H9 (cell line): ENCODE data around the gene MREG. TPM values are rescaled to one million over a fixed set of nuclear protein-coding genes. Genes with fewer than 3 reads are reported as not detected.

Experiments used
- DNase-seq: peaks from one replicate; pipeline ENCODE4 v3.0.0-alpha.2; 2017
- H2AFZ ChIP-seq: one replicate; pipeline ENCODE4 v1.6.1; 2013; ENCODE audit warnings: mild to moderate bottlenecking, low read length, control low read depth, moderate library complexity
- H2AK5ac ChIP-seq: 2 replicates; pipeline ENCODE4 v1.6.1; 2013; ENCODE audit warnings: low read length, control low read depth, mixed read lengths; ENCODE audit not compliant: insufficient read length
- H2BK120ac ChIP-seq: one replicate; pipeline ENCODE4 v1.6.1; 2013; ENCODE audit warnings: low read depth, mild to moderate bottlenecking, low read length, control low read depth, inconsistent platforms; ENCODE audit not compliant: poor library complexity, severe bottlenecking
- H2BK12ac ChIP-seq: 2 replicates; pipeline ENCODE4 v1.6.1; 2013; ENCODE audit warnings: low read length, control low read depth, mixed read lengths, low read depth; ENCODE audit not compliant: insufficient read length
- H2BK15ac ChIP-seq: 2 replicates; pipeline ENCODE4 v1.6.1; 2013; ENCODE audit warnings: low read depth, low read length, control low read depth
- H2BK20ac ChIP-seq: one replicate; pipeline ENCODE4 v1.6.1; 2013; ENCODE audit warnings: low read depth, mild to moderate bottlenecking, low read length, control low read depth, inconsistent platforms; ENCODE audit not compliant: poor library complexity, severe bottlenecking
- H2BK5ac ChIP-seq: 2 replicates; pipeline ENCODE4 v1.6.1; 2013; ENCODE audit warnings: low read length, control low read depth, mixed read lengths; ENCODE audit not compliant: insufficient read length
- H3K14ac ChIP-seq: 2 replicates; pipeline ENCODE4 v1.6.1; 2013; ENCODE audit warnings: low read length, control low read depth; ENCODE audit not compliant: insufficient read depth
- H3K18ac ChIP-seq: 2 replicates; pipeline ENCODE4 v1.6.1; 2013; ENCODE audit warnings: low read depth, mild to moderate bottlenecking, mixed read lengths, low read length, control low read depth; ENCODE audit not compliant: insufficient read length
- H3K23ac ChIP-seq: 2 replicates; pipeline ENCODE4 v1.6.1; 2013; ENCODE audit warnings: low read length, control low read depth, mixed read lengths, low read depth; ENCODE audit not compliant: insufficient read length
- H3K23me2 ChIP-seq: 2 replicates; pipeline ENCODE4 v1.6.1; 2013; ENCODE audit warnings: low read depth, mild to moderate bottlenecking, mixed read lengths, low read length, control low read depth; ENCODE audit not compliant: insufficient read length, poor library complexity, severe bottlenecking
- H3K27ac ChIP-seq: 2 replicates; pipeline ENCODE4 v1.5.1; 2013; ENCODE audit warnings: low read length, control low read depth, mixed read lengths, low read depth; ENCODE audit not compliant: insufficient read length
- H3K27me3 ChIP-seq: 2 replicates; pipeline ENCODE4 v1.6.1; 2013; ENCODE audit warnings: low read length, control low read depth, inconsistent platforms; ENCODE audit not compliant: insufficient read depth
- H3K4ac ChIP-seq: 2 replicates; pipeline ENCODE4 v1.6.1; 2013; ENCODE audit warnings: low read depth, mild to moderate bottlenecking, control low read depth, inconsistent platforms, low read length, moderate library complexity
- H3K4me1 ChIP-seq: 2 replicates; pipeline ENCODE4 v1.6.1; 2013; ENCODE audit warnings: low read length, control low read depth, inconsistent platforms; ENCODE audit not compliant: insufficient read depth
- H3K4me2 ChIP-seq: 2 replicates; pipeline ENCODE4 v1.6.1; 2013; ENCODE audit warnings: low read length, control low read depth, mixed read lengths; ENCODE audit not compliant: insufficient read length, insufficient read depth
- H3K56ac ChIP-seq: 2 replicates; pipeline ENCODE4 v1.6.1; 2013; ENCODE audit warnings: low read depth, mild to moderate bottlenecking, mixed read lengths, low read length, control low read depth; ENCODE audit not compliant: insufficient read length
- H3K79me1 ChIP-seq: 2 replicates; pipeline ENCODE4 v1.6.1; 2013; ENCODE audit warnings: low read depth, mild to moderate bottlenecking, moderate library complexity, low read length, control low read depth, inconsistent platforms; ENCODE audit not compliant: insufficient read depth, poor library complexity, severe bottlenecking
- H3K79me2 ChIP-seq: 2 replicates; pipeline ENCODE4 v1.6.1; 2013; ENCODE audit warnings: low read length, control low read depth, inconsistent platforms; ENCODE audit not compliant: insufficient read depth
- H3K9ac ChIP-seq: 2 replicates; pipeline ENCODE4 v1.6.1; 2013; ENCODE audit warnings: low read length, control low read depth, mixed read lengths; ENCODE audit not compliant: insufficient read length; ENCODE audit errors: extremely low read depth
- H3K9me3 ChIP-seq: one replicate; pipeline ENCODE4 v1.6.1; 2013; ENCODE audit warnings: low read depth, low read length, inconsistent platforms; ENCODE audit not compliant: control insufficient read depth
- H3T11ph ChIP-seq: one replicate; pipeline ENCODE4 v1.6.1; 2013; ENCODE audit warnings: mild to moderate bottlenecking, low read length, control low read depth, inconsistent platforms
- H4K20me1 ChIP-seq: one replicate; pipeline ENCODE4 v1.6.1; 2013; ENCODE audit not compliant: control insufficient read depth, insufficient read length, insufficient read depth
- H4K5ac ChIP-seq: 2 replicates; pipeline ENCODE4 v1.6.1; 2013; ENCODE audit warnings: low read depth, mild to moderate bottlenecking, mixed read lengths, low read length, control low read depth; ENCODE audit not compliant: insufficient read length
- H4K8ac ChIP-seq: replicated peaks from 2 replicates; pipeline ENCODE4 v1.6.1; 2013; ENCODE audit warnings: low read length, control low read depth, mixed read lengths, low read depth; ENCODE audit not compliant: insufficient read length
- H4K91ac ChIP-seq: 2 replicates; pipeline ENCODE4 v1.6.1; 2013; ENCODE audit warnings: low read depth, mild to moderate bottlenecking, moderate library complexity, mixed read lengths, low read length, control low read depth; ENCODE audit not compliant: insufficient read length
- H3K27ac Mint-ChIP-seq, 3 experiments: 2 replicates in 2 of 3; 3 replicates in 1 of 3; pipeline ENCODE4 v1.8.0; 2020 to 2021; ENCODE audit warnings: mixed read lengths in 3 of 3, mild to moderate bottlenecking in 1 of 3, moderate library complexity in 1 of 3
- H3K27me3 Mint-ChIP-seq: 2 replicates; pipeline ENCODE4 v1.8.0; 2021; ENCODE audit warnings: low read depth, mild to moderate bottlenecking, moderate library complexity, mixed read lengths
- H3K36me3 Mint-ChIP-seq, 3 experiments: 2 replicates in 2 of 3; 3 replicates in 1 of 3; pipeline ENCODE4 v1.8.0; 2020 to 2021; ENCODE audit warnings: low read depth in 3 of 3, mixed read lengths in 3 of 3; ENCODE audit not compliant: insufficient read depth in 1 of 3
- H3K4me1 Mint-ChIP-seq, 2 experiments: 2 replicates each; pipeline ENCODE4 v1.8.0; 2020; ENCODE audit warnings: mixed read lengths in 2 of 2
- H3K4me3 Mint-ChIP-seq, 2 experiments: 2 replicates in 1 of 2; 3 replicates in 1 of 2; pipeline ENCODE4 v1.8.0; 2020 to 2021; ENCODE audit warnings: mild to moderate bottlenecking in 2 of 2, mixed read lengths in 2 of 2, moderate library complexity in 1 of 2
- H3K9me3 Mint-ChIP-seq, 2 experiments: 2 replicates in 1 of 2; 3 replicates in 1 of 2; pipeline ENCODE4 v1.8.0; 2020; ENCODE audit warnings: mild to moderate bottlenecking in 2 of 2, mixed read lengths in 2 of 2, moderate library complexity in 1 of 2
- CTCF ChIP-seq: fragments of 200-600 bp; sonication (generic); conservative IDR thresholded peaks from 3 replicates; pipeline ENCODE4 v1.8.0; 2021; ENCODE audit warnings: antibody characterized with exemption, mild to moderate bottlenecking
- WGBS: extraction: QIAGEN DNeasy Blood & Tissue Kit; methylation state at CpG from one replicate; pipeline ENCODE4 v1.1.7; 2013; ENCODE audit warnings: missing lambda C conversion rate, low lambda C conversion rate, mixed read lengths; ENCODE audit not compliant: insufficient read length; ENCODE audit errors: extremely low coverage; 5-methylcytosine and 5-hydroxymethylcytosine counted together
- total RNA-seq: library from RNA; stranded (reverse); gene quantifications from 2 replicates; pipeline ENCODE4 v1.2.1, GENCODE V29; 2021

MREG gene
- total RNA-seq, 1 experiment from 2014 or later, result 21.8 TPM

GRCh38 chr2:216055680-216056079, 42.3 kb upstream of the MREG start:
- Histone ChIP-seq H3K23me2 (no peaks in the 10 kb centered on the region), H3T11ph (no peak overlapping the region), H3K4me1 (no peaks in the 10 kb centered on the region), H4K5ac (no peak overlapping the region), H3K79me1 (no peaks in the 10 kb centered on the region), H3K27me3 (no peaks in the 10 kb centered on the region), H3K23ac (no peak overlapping the region), H2BK12ac (no peak overlapping the region), H4K91ac (no peak overlapping the region), H2BK5ac (no peak overlapping the region), H2BK20ac (no peak overlapping the region), H2AFZ (no peak overlapping the region), H4K8ac (no peak overlapping the region), H2BK15ac (no peak overlapping the region), H2AK5ac (no peak overlapping the region), H3K79me2 (no peaks in the 10 kb centered on the region), H2BK120ac (no peak overlapping the region), H3K27ac (no peak overlapping the region), H3K9me3 (no peaks in the 10 kb centered on the region), H3K56ac (no peak overlapping the region), H3K4ac (no peak overlapping the region), H4K20me1 (no peaks in the 10 kb centered on the region), H3K18ac (no peak overlapping the region), H3K4me2 (no peak overlapping the region), H3K9ac (no peak overlapping the region), H3K14ac (no peak overlapping the region)
- Mint-ChIP-seq H3K27me3 (no peaks in the 10 kb centered on the region), H3K27ac (peak overlapping the region in 1 of 3 experiments; percentile 10; a peak in 3 of 7 replicates), H3K4me3 (no peak overlapping the region), H3K9me3 (peaks cover 0 to 4% of the 10 kb centered on the region in 2 experiments; a peak in 1 of 5 replicates), H3K36me3 (peaks cover 12 to 26% (median 14%) of the 10 kb centered on the region in 3 experiments; a peak in 6 of 7 replicates), H3K4me1 (peaks cover 22 to 29% of the 10 kb centered on the region in 2 experiments)
- no CpG with 5 or more reads among the region's 4 CpGs for WGBS
- no peak for DNase-seq
- no peak for TF ChIP-seq CTCF
